ENCODE results near the gene ANAPC1. TPM values are rescaled to one million over a fixed set of nuclear protein-coding genes. Genes with fewer than 3 reads are reported as not detected.
"Not testable (repeated sequence)": the region's sequence is repeated elsewhere in the genome, so short reads cannot be mapped to it uniquely, and the experiment has no call there.

Gene ANAPC1
- total and polyA plus RNA-seq, 2 experiments from 2014 or later: 17.8 to 175 TPM

GRCh38 chr2:111912547-111912946, 28.6 kb upstream of the ANAPC1 start (continued):
- TF ChIP-seq REST (IDR thresholded peaks at IDR 0.05; ENCODE audit: unreplicated experiment): no peak
- no peak for TF ChIP-seq POLR2AphosphoS5 (IDR thresholded peaks at IDR 0.05; ENCODE audit: low read depth)
- no peak for TF ChIP-seq EZH2phosphoT487 (IDR thresholded peaks at IDR 0.05; ENCODE audit: unreplicated experiment)
- TF ChIP-seq EZH2 (IDR thresholded peaks at IDR 0.05; ENCODE audit: low read depth, unreplicated experiment): no peak
- no peak for TF ChIP-seq CTCF (conservative IDR thresholded peaks at IDR 0.05; ENCODE audit: low read depth in 2 of 2)

- ATAC-seq; H3K4me3 ChIP-seq; H3K4me1 ChIP-seq (ENCODE audit: insufficient read depth); H3K9me2 ChIP-seq (ENCODE audit: insufficient read depth); H4K20me1 ChIP-seq (replicated peaks; ENCODE audit: insufficient read depth); H3K27me3 Mint-ChIP-seq (ENCODE audit: insufficient read depth, low read depth, poor library complexity); H3F3A ChIP-seq (replicated peaks; ENCODE audit: low read depth); H3K79me2 ChIP-seq (replicated peaks; ENCODE audit: insufficient read depth); DNase-seq (ENCODE audit: low spot score); H3K4me2 ChIP-seq; H3K27ac Mint-ChIP-seq; H3K4me3 Mint-ChIP-seq; H3K36me3 ChIP-seq (ENCODE audit: insufficient read depth); H2AFZ ChIP-seq; H3K27me3 ChIP-seq (ENCODE audit: insufficient read depth); H3K27ac ChIP-seq (ENCODE audit: low read depth); H3K36me3 Mint-ChIP-seq (ENCODE audit: low read depth); H3K9me3 Mint-ChIP-seq: not testable (repeated sequence)
- peaks cover 16% of the 10 kb centered on the region for H3K4me1 Mint-ChIP-seq
Measured at GRCh38 chr2:111911295-111911977, 27.4 kb upstream of the ANAPC1 start.

- no peaks in the 10 kb centered on the region for H3K27me3 ChIP-seq (ENCODE audit: insufficient read depth)
- H3K36me3 Mint-ChIP-seq (ENCODE audit: low read depth): no peaks in the 10 kb centered on the region
- no peak for ATAC-seq
- H3K27ac ChIP-seq (ENCODE audit: low read depth): no peak overlapping the region
- DNase-seq (ENCODE audit: low spot score): no peak
- no peak overlapping the region for H3K27ac Mint-ChIP-seq
- H3K9me3 Mint-ChIP-seq: no peaks in the 10 kb centered on the region
- no peak overlapping the region for H3K4me3 ChIP-seq
- no peaks in the 10 kb centered on the region; the same call in 1 of the 2 replicates for H4K20me1 ChIP-seq (replicated peaks; ENCODE audit: insufficient read depth)
- H3K9me2 ChIP-seq (ENCODE audit: insufficient read depth): no peaks in the 10 kb centered on the region
- H3K36me3 ChIP-seq (ENCODE audit: insufficient read depth): no peaks in the 10 kb centered on the region
- H3F3A ChIP-seq (replicated peaks; ENCODE audit: low read depth): peaks cover 2% of the 10 kb centered on the region; the same call in 1 of the 2 replicates
- no peak for TF ChIP-seq ZNF114 (CRISPR knock-in tag; IDR thresholded peaks at IDR 0.05)
- TF ChIP-seq JUNB (IDR thresholded peaks at IDR 0.05; ENCODE audit: unreplicated experiment): no peak
- peaks cover 23% of the 10 kb centered on the region for H3K4me1 Mint-ChIP-seq
- H2AFZ ChIP-seq: no peak overlapping the region
- peaks cover 15% of the 10 kb centered on the region for H3K4me1 ChIP-seq (ENCODE audit: insufficient read depth)
- H3K79me2 ChIP-seq (replicated peaks; ENCODE audit: insufficient read depth): 0 out of 2 replicates have a peak, but pooled peaks cover 5% of the 10 kb centered on the region
- H3K4me2 ChIP-seq: no peak overlapping the region
- no peak overlapping the region for H3K4me3 Mint-ChIP-seq
- no peaks in the 10 kb centered on the region for H3K27me3 Mint-ChIP-seq (ENCODE audit: insufficient read depth, low read depth, poor library complexity)
Measured at GRCh38 chr2:111910609-111911277, 26.8 kb upstream of the ANAPC1 start.

GRCh38 chr2:111909997-111910396, 26.0 kb upstream of the ANAPC1 start:
- not testable (repeated sequence) for H3F3A ChIP-seq (replicated peaks; ENCODE audit: low read depth); H3K27me3 ChIP-seq (ENCODE audit: insufficient read depth); H2AFZ ChIP-seq; H3K27ac Mint-ChIP-seq; H3K9me3 Mint-ChIP-seq; H3K27ac ChIP-seq (ENCODE audit: low read depth); H3K4me3 Mint-ChIP-seq; H3K79me2 ChIP-seq (replicated peaks; ENCODE audit: insufficient read depth); H3K36me3 Mint-ChIP-seq (ENCODE audit: low read depth); H3K4me3 ChIP-seq; ATAC-seq; H3K27me3 Mint-ChIP-seq (ENCODE audit: insufficient read depth, low read depth, poor library complexity); H3K4me2 ChIP-seq; H4K20me1 ChIP-seq (replicated peaks; ENCODE audit: insufficient read depth); DNase-seq (ENCODE audit: low spot score); H3K9me2 ChIP-seq (ENCODE audit: insufficient read depth); H3K36me3 ChIP-seq (ENCODE audit: insufficient read depth)
- H3K4me1 Mint-ChIP-seq: peaks cover 27% of the 10 kb centered on the region
- peaks cover 20% of the 10 kb centered on the region for H3K4me1 ChIP-seq (ENCODE audit: insufficient read depth)
